Common myeloid progenitor, CD34-positive (primary cell): ENCODE measurements around the gene CANX.

ENCODE experiments used
- CTCF ChIA-PET: fragments of 350-600 bp; sonication (Branson Sonifier 250); formaldehyde crosslinking; loops from one replicate; lab custom pipeline; 2021; ENCODE audit warnings: antibody characterized with exemption; lab: Charles Lee
- POLR2A ChIA-PET: fragments of 350-600 bp; sonication (Branson Sonifier 250); formaldehyde crosslinking; loops from one replicate; lab custom pipeline; 2021; ENCODE audit warnings: antibody characterized with exemption; lab: Charles Lee
- DNase-seq, 3 donors: peaks; one replicate each; pipeline versions ENCODE4 v3.0.0 to v3.0.0-alpha.2; 2013
- H3K27ac ChIP-seq, 2 experiments: 1 replicate in 1 of 2; 2 replicates in 1 of 2; pipeline ENCODE4 v1.7.0; 2013; ENCODE audit warnings: inconsistent platforms in 2 of 2, low read length in 2 of 2, mild to moderate bottlenecking in 2 of 2, low read depth in 1 of 2, moderate library complexity in 1 of 2; ENCODE audit not compliant: severe bottlenecking in 2 of 2, insufficient read depth in 1 of 2, poor library complexity in 1 of 2
- H3K27me3 ChIP-seq, 5 experiments: replicated peaks in 2 of 5; 1 replicate in 3 of 5; 2 replicates in 2 of 5; pipeline versions ENCODE4 v1.6.1 to v1.7.0; 2013; ENCODE audit warnings: low read length in 4 of 5, mild to moderate bottlenecking in 2 of 5, moderate library complexity in 2 of 5, inconsistent platforms in 1 of 5; ENCODE audit not compliant: insufficient read depth in 5 of 5, control insufficient read depth in 4 of 5
- H3K36me3 ChIP-seq, 4 experiments: 1 replicate in 2 of 4; 2 replicates in 2 of 4; pipeline versions ENCODE4 v1.6.1 to v1.7.0; 2013; ENCODE audit warnings: low read length in 3 of 4, control low read depth in 1 of 4, mild to moderate bottlenecking in 1 of 4; ENCODE audit not compliant: control insufficient read depth in 4 of 4, insufficient read depth in 4 of 4
- H3K4me1 ChIP-seq, 4 experiments: 1 replicate in 3 of 4; 2 replicates in 1 of 4; pipeline versions ENCODE4 v1.6.1 to v1.7.1; 2013; ENCODE audit warnings: low read length in 3 of 4, mild to moderate bottlenecking in 3 of 4, control low read depth in 1 of 4, inconsistent platforms in 1 of 4, moderate library complexity in 1 of 4; ENCODE audit not compliant: control insufficient read depth in 4 of 4, insufficient read depth in 4 of 4; ENCODE audit errors: control extremely low read depth in 1 of 4
- H3K4me3 ChIP-seq, 7 experiments: 1 replicate in 4 of 7; 2 replicates in 3 of 7; pipeline versions ENCODE4 v1.5.1 to v1.7.0; 2013; ENCODE audit warnings: mild to moderate bottlenecking in 7 of 7, low read length in 6 of 7, moderate library complexity in 6 of 7, inconsistent platforms in 2 of 7, low read depth in 2 of 7, control low read depth in 1 of 7; ENCODE audit not compliant: insufficient read depth in 4 of 7, control insufficient read depth in 1 of 7; ENCODE audit errors: extremely low read depth in 1 of 7
- H3K9me3 ChIP-seq, 5 experiments: 1 replicate in 4 of 5; 2 replicates in 1 of 5; pipeline versions ENCODE4 v1.6.1 to v1.7.1; 2013; ENCODE audit warnings: low read length in 4 of 5, mild to moderate bottlenecking in 2 of 5, inconsistent platforms in 1 of 5, low read depth in 1 of 5, moderate library complexity in 1 of 5; ENCODE audit not compliant: control insufficient read depth in 4 of 5, insufficient read depth in 2 of 5; ENCODE audit errors: control extremely low read depth in 1 of 5
- WGBS: methylation state at CpG from one replicate; pipeline ENCODE4 v1.1.5; 2013; ENCODE audit not compliant: insufficient coverage; 5-methylcytosine and 5-hydroxymethylcytosine counted together

CANX gene

GRCh38 chr5:179772351-179772750, 73.6 kb downstream of the CANX start:
- no CpG with 5 or more reads among the region's 6 CpGs for WGBS
- Histone ChIP-seq H3K9me3 (no peaks in the 10 kb centered on the region), H3K4me1 (peaks cover 2 to 31% (median 11%) of the 10 kb centered on the region in 4 experiments), H3K4me3 (no peak overlapping the region), H3K36me3 (peaks cover 24 to 81% (median 61%) of the 10 kb centered on the region in 4 experiments), H3K27me3 (no peaks in the 10 kb centered on the region), H3K27ac (no peak overlapping the region)
- CTCF ChIA-PET = interaction anchor here (2.1 to 12.6 kb wide), 3 partner anchors 8 to 23 kb away, joined by 7 to 211 read pairs (median 139); partner anchors contain the start of gene LTC4S
- no peak for DNase-seq
- POLR2A ChIA-PET = no interaction called here

GRCh38 chr5:179773686-179774040, 74.9 kb downstream of the CANX start:
- Histone ChIP-seq H3K9me3 (no peaks in the 10 kb centered on the region), H3K36me3 (peaks cover 24 to 86% (median 61%) of the 10 kb centered on the region in 4 experiments), H3K27me3 (no peaks in the 10 kb centered on the region), H3K27ac (no peak overlapping the region), H3K4me1 (peaks cover 0 to 34% (median 15%) of the 10 kb centered on the region in 4 experiments), H3K4me3 (no peak overlapping the region)
- DNase-seq = no peak
- ChIA-PET CTCF (interaction anchor here (0.8 kb wide), 1 partner anchor 10 kb away, joined by 4 read pairs; no protein-coding TSS in a partner anchor), POLR2A (no interaction called here)
- WGBS = 97% methylated on average over 9 of the region's 9 CpGs

GRCh38 chr5:179774442-179774841, 75.7 kb downstream of the CANX start:
- no peak overlapping the region for H3K4me3 ChIP-seq
- no peak for DNase-seq
- ChIA-PET CTCF (interaction anchor here (0.8 to 3.7 kb wide), 3 partner anchors 9 to 11 kb away, joined by 4 to 9 read pairs (median 4); no protein-coding TSS in a partner anchor), POLR2A (no interaction called here)
- WGBS = 100% methylated on average over 6 of the region's 12 CpGs
- no peak overlapping the region for H3K27ac ChIP-seq
- H3K27me3 ChIP-seq = no peaks in the 10 kb centered on the region
- H3K9me3 ChIP-seq = no peaks in the 10 kb centered on the region
- H3K36me3 ChIP-seq = peaks cover 22 to 82% (median 57%) of the 10 kb centered on the region in 4 experiments
- H3K4me1 ChIP-seq = peaks cover 0 to 36% (median 15%) of the 10 kb centered on the region in 4 experiments

- CTCF ChIA-PET = interaction anchor here (1.0 to 11.8 kb wide), 6 partner anchors 9 to 30 kb away, joined by 3 to 139 read pairs (median 8); partner anchors contain the start of gene LTC4S
- DNase-seq = no peak
- 98% methylated on average over 9 of the region's 11 CpGs for WGBS
- Histone ChIP-seq H3K36me3 (peaks cover 10 to 72% (median 54%) of the 10 kb centered on the region in 4 experiments), H3K27me3 (no peaks in the 10 kb centered on the region), H3K9me3 (no peaks in the 10 kb centered on the region), H3K4me3 (no peak overlapping the region), H3K4me1 (peaks cover 0 to 33% (median 11%) of the 10 kb centered on the region in 4 experiments), H3K27ac (no peak overlapping the region)
- POLR2A ChIA-PET = no interaction called here
Observed at GRCh38 chr5:179776411-179776938, 77.7 kb downstream of the CANX start.

GRCh38 chr5:179777456-179777855, 78.7 kb downstream of the CANX start:
- no peaks in the 10 kb centered on the region for H3K9me3 ChIP-seq
- peaks cover 0 to 33% (median 10%) of the 10 kb centered on the region in 4 experiments for H3K4me1 ChIP-seq
- ChIA-PET CTCF (interaction anchor here (1.2 to 11.8 kb wide), 6 partner anchors 8 to 24 kb away, joined by 3 to 139 read pairs (median 8); partner anchors contain the start of gene LTC4S), POLR2A (interaction anchor here (0.8 kb wide), 1 partner anchor 15 kb away, joined by 3 read pairs; no protein-coding TSS in a partner anchor)
- WGBS = 97% methylated on average over 10 of the region's 10 CpGs
- no peaks in the 10 kb centered on the region for H3K27me3 ChIP-seq
- H3K27ac ChIP-seq = no peak overlapping the region
- DNase-seq = no peak
- H3K36me3 ChIP-seq = peaks cover 8 to 71% (median 51%) of the 10 kb centered on the region in 4 experiments
- no peak overlapping the region for H3K4me3 ChIP-seq

- Histone ChIP-seq H3K27ac (no peak overlapping the region), H3K27me3 (no peaks in the 10 kb centered on the region), H3K36me3 (peaks cover 6 to 71% (median 48%) of the 10 kb centered on the region in 4 experiments), H3K9me3 (no peaks in the 10 kb centered on the region), H3K4me3 (no peak overlapping the region), H3K4me1 (peaks cover 0 to 33% (median 10%) of the 10 kb centered on the region in 4 experiments)
- 52% methylated on average over 9 of the region's 9 CpGs for WGBS
- peak in 1 of 3 donors; percentile 35 for DNase-seq
- CTCF ChIA-PET = interaction anchor here (1.2 to 11.8 kb wide), 6 partner anchors 8 to 23 kb away, joined by 3 to 139 read pairs (median 8); partner anchors contain the start of gene LTC4S
- POLR2A ChIA-PET = interaction anchor here (0.8 kb wide), 1 partner anchor 14 kb away, joined by 3 read pairs; no protein-coding TSS in a partner anchor
Observed at GRCh38 chr5:179777909-179778308, 79.1 kb downstream of the CANX start.

GRCh38 chr5:179778591-179778990, 79.8 kb downstream of the CANX start:
- Histone ChIP-seq H3K27me3 (no peaks in the 10 kb centered on the region), H3K9me3 (no peaks in the 10 kb centered on the region), H3K27ac (no peak overlapping the region), H3K36me3 (peaks cover 6 to 64% (median 42%) of the 10 kb centered on the region in 4 experiments), H3K4me3 (no peak overlapping the region), H3K4me1 (peaks cover 0 to 33% (median 10%) of the 10 kb centered on the region in 4 experiments)
- 98% methylated on average over 5 of the region's 5 CpGs for WGBS
- DNase-seq = no peak
- ChIA-PET CTCF (interaction anchor here (3.0 to 11.8 kb wide), 2 partner anchors 10 to 13 kb away, joined by 10 to 139 read pairs; no protein-coding TSS in a partner anchor), POLR2A (no interaction called here)
